ENCODE measurements around the gene MAPK8.
A peak's percentile ranks its signal among the peaks of the same experiment; 100 is the strongest.

The MAPK8 gene

GRCh38 chr10:48288661-48289060 is 17.8 kb upstream of the MAPK8 start:
- no peak overlapping the region for H3K27ac ChIP-seq (replicated peaks)
- DNase-seq (ENCODE audit: low read depth in 1 of 2, low spot score in 1 of 2): no peak
- no peaks in the 10 kb centered on the region for H3K27me3 ChIP-seq (ENCODE audit: insufficient read depth, poor library complexity, severe bottlenecking)
- H3K4me3 ChIP-seq (replicated peaks; ENCODE audit: insufficient read depth, low read length): no peak overlapping the region
- no peak for TF ChIP-seq SPI1 (IDR thresholded peaks at IDR 0.05; ENCODE audit: borderline replicate concordance, low read depth)
- no peak for TF ChIP-seq POLR2AphosphoS5 (IDR thresholded peaks at IDR 0.05; ENCODE audit: low read depth)
- TF ChIP-seq CTCF (IDR thresholded peaks at IDR 0.05; ENCODE audit: insufficient read depth, low read length): no peak
- no peak for TF ChIP-seq GABPA (IDR thresholded peaks at IDR 0.05; ENCODE audit: low read depth)
- TF ChIP-seq REST (IDR thresholded peaks at IDR 0.05; ENCODE audit: insufficient replicate concordance, low read depth): no peak

GRCh38 chr10:48289501-48290238 is 16.8 kb upstream of the MAPK8 start:
- DNase-seq (ENCODE audit: low read depth in 1 of 2, low spot score in 1 of 2): peak in 1 of 2 experiments; percentile 31
- no peak overlapping the region for H3K27ac ChIP-seq (replicated peaks)
- TF ChIP-seq CTCF (IDR thresholded peaks at IDR 0.05; ENCODE audit: insufficient read depth, low read length) (peak; percentile 69), SPI1 (IDR thresholded peaks at IDR 0.05; ENCODE audit: borderline replicate concordance, low read depth) (no peak)
- no peak overlapping the region for H3K4me3 ChIP-seq (replicated peaks; ENCODE audit: insufficient read depth, low read length)
- no peaks in the 10 kb centered on the region for H3K27me3 ChIP-seq (ENCODE audit: insufficient read depth, poor library complexity, severe bottlenecking)

- H3K27ac ChIP-seq (replicated peaks): no peak overlapping the region
- DNase-seq (ENCODE audit: low read depth in 1 of 2, low spot score in 1 of 2): no peak
- no peak for TF ChIP-seq POLR2AphosphoS5 (IDR thresholded peaks at IDR 0.05; ENCODE audit: low read depth)
- no peak for TF ChIP-seq REST (IDR thresholded peaks at IDR 0.05; ENCODE audit: insufficient replicate concordance, low read depth)
- TF ChIP-seq SPI1 (IDR thresholded peaks at IDR 0.05; ENCODE audit: borderline replicate concordance, low read depth): no peak
- no peak for TF ChIP-seq CTCF (IDR thresholded peaks at IDR 0.05; ENCODE audit: insufficient read depth, low read length)
- no peak for TF ChIP-seq GABPA (IDR thresholded peaks at IDR 0.05; ENCODE audit: low read depth)
These were observed 16.2 kb upstream of the MAPK8 start for GRCh38 chr10:48290286-48290685.

GRCh38 chr10:48291190-48291589 is 15.3 kb upstream of the MAPK8 start:
- Histone ChIP-seq H3K4me3 (replicated peaks; ENCODE audit: insufficient read depth, low read length) (no peak overlapping the region), H3K27me3 (ENCODE audit: insufficient read depth, poor library complexity, severe bottlenecking) (no peaks in the 10 kb centered on the region), H3K27ac (replicated peaks) (no peak overlapping the region)
- no peak for TF ChIP-seq GABPA (IDR thresholded peaks at IDR 0.05; ENCODE audit: low read depth)
- TF ChIP-seq REST (IDR thresholded peaks at IDR 0.05; ENCODE audit: insufficient replicate concordance, low read depth): no peak
- TF ChIP-seq CTCF (IDR thresholded peaks at IDR 0.05; ENCODE audit: insufficient read depth, low read length): no peak
- TF ChIP-seq SPI1 (IDR thresholded peaks at IDR 0.05; ENCODE audit: borderline replicate concordance, low read depth): no peak
- TF ChIP-seq POLR2AphosphoS5 (IDR thresholded peaks at IDR 0.05; ENCODE audit: low read depth): no peak
- DNase-seq (ENCODE audit: low read depth in 1 of 2, low spot score in 1 of 2): no peak

More at GRCh38 chr10:48290286-48290685, 16.2 kb upstream of the MAPK8 start:
- no peak overlapping the region for H3K4me3 ChIP-seq (replicated peaks; ENCODE audit: insufficient read depth, low read length)
- H3K27me3 ChIP-seq (ENCODE audit: insufficient read depth, poor library complexity, severe bottlenecking): no peaks in the 10 kb centered on the region
